Measurements from ENCODE around the gene NOTCH4.

The NOTCH4 gene

DNA sequence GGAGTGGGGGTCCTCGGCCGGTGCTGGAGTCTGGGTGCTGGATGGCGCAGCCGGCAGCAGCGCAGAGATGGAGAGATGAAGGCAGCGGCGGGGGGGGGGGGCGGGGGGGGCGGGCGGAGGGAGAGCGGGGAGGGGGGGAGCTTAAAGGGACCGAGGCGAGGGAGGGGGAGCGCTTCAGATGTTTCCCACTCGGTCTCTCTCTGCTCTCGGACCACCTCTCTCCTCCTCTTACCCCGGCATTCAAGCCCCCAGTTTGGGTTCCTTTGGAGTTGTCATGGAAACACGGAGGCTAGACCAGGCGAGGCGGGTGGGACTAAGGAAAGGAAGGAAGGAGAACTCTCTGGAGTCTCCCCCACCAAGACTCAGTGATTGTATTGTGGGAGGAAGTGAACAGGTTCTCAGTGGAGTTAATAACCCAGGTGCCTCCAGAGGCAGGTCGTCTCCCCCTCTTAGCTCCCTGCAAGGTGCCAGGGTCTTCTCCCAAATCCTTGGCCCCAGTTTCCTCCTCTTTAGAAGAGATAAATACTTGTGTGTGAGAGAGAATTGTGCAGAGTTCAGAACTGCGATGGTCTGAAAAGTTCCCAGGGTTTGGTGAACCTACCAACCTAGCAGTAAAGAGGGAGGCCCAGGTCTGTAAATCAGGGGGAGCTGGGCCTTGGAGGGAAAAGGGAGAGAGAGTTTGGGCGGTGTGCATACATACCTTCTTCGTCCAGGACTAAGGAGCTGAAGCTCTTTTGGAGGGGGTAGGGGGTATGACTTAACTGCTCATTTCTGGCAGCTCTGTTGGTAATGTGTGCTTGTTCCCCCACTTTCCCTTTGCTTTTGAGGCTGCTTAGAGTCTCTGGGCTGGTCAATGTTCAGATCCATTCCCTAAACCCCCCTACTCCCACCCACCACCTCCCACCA is 71.8 kb downstream of the NOTCH4 start, which contains the start of gene PRRT1:
Gene PRRT1 (minus strand): TSS at position 77 of the 906 bp plus-strand sequence. CDS start 112 bp downstream, outside the sequence.
- H3K4me3 ChIP-seq (ENCODE audit: low read depth, low read length), result peak within 1 kb of the TSS; percentile 73
- TF ChIP-seq, protein P1, sequence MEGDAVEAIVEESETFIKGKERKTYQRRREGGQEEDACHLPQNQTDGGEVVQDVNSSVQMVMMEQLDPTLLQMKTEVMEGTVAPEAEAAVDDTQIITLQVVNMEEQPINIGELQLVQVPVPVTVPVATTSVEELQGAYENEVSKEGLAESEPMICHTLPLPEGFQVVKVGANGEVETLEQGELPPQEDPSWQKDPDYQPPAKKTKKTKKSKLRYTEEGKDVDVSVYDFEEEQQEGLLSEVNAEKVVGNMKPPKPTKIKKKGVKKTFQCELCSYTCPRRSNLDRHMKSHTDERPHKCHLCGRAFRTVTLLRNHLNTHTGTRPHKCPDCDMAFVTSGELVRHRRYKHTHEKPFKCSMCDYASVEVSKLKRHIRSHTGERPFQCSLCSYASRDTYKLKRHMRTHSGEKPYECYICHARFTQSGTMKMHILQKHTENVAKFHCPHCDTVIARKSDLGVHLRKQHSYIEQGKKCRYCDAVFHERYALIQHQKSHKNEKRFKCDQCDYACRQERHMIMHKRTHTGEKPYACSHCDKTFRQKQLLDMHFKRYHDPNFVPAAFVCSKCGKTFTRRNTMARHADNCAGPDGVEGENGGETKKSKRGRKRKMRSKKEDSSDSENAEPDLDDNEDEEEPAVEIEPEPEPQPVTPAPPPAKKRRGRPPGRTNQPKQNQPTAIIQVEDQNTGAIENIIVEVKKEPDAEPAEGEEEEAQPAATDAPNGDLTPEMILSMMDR (IDR thresholded peaks at IDR 0.05; ENCODE audit: low read depth, low read length), result no peak

- TF ChIP-seq, protein P1 (IDR thresholded peaks at IDR 0.05; ENCODE audit: low read depth, low read length), result no peak
- peak overlapping the region; percentile 38 for H3K4me3 ChIP-seq (ENCODE audit: low read depth, low read length)
Observed at GRCh38 chr6:32151181-32151862, 72.5 kb downstream of the NOTCH4 start.

DNA sequence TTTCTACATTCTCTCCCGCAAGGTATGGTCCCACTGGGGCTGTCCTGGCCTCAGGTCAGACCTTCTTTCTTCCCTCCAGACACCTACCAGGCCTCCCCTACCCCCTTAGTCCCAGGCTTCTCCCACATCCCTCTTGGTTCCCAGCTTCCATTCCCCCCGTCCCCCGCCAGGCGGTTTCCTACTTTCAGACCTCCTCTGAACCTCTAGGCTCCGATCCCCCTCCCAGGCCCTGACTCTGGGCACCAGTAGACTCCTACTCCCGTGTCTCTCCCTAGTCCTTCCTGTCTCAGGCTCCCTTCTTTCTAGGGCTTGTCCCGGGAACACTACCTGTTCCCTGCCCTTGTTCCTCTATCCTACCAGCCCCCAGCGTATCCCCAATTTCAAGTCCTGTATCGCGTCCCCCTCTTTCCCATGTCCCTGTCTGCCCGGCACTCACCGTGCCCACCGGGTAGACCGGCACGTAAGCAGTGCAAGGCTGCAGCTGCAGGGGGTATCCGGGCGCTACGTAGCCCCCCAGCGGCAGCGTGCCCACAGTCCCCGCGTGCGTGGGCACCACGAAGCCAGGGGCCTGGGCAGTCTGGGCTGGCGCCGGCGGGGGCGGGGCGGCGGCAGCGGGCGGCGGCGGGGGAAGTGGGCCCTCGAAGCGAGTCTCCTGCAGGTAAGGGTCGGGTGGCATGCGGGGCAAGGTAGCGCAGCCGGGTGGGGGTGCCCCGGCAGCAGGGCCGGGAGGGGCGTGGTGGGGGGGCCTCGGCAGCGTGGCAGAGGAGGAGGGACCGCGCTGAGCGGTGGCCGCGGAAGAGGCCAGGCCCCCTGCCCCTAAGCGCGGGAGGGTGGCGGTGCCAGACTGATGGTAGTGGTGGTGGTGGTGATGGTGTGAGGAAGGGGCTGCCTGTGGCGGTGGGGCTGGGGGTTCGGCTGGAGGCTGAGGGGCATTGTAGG is 73.7 kb downstream of the NOTCH4 start:
- TF ChIP-seq, protein P1 (IDR thresholded peaks at IDR 0.05; ENCODE audit: low read depth, low read length), result no peak
- H3K4me3 ChIP-seq (ENCODE audit: low read depth, low read length), result no peak overlapping the region

DNA sequence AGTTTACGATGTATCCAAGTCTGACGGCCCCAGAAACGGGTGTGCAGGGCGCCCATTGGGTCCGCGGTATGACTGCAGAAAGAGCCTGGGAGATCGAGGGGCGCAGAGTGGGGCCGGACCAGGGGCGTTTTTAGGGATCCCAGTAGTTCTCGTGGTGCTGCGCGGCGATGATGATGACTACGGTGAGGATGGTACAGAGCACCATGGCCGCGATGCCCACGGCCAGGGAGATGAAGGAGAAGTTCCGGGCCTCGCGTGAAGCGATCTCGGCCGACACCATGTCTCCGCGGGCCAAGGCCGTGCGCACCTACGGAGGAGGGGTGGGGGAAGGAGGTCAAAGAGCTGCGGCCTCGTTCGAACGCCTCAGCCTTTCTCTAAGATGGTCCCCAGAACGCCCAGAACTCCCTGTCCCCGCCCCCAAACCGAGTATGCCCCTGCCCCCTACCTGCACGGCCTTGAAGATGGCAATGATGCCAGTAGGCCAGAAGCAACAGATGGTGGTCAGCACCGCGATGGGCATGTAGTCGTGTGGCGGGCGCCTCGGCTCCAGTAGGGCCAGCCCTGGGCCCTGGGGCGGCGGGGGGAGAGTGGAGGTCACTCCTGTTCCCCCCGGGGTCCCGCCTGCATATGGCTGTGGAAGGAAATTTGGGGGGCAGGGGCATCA is 74.6 kb downstream of the NOTCH4 start:
- H3K4me3 ChIP-seq (ENCODE audit: low read depth, low read length), result no peak overlapping the region
- TF ChIP-seq, protein P1 (IDR thresholded peaks at IDR 0.05; ENCODE audit: low read depth, low read length), result no peak

DNA sequence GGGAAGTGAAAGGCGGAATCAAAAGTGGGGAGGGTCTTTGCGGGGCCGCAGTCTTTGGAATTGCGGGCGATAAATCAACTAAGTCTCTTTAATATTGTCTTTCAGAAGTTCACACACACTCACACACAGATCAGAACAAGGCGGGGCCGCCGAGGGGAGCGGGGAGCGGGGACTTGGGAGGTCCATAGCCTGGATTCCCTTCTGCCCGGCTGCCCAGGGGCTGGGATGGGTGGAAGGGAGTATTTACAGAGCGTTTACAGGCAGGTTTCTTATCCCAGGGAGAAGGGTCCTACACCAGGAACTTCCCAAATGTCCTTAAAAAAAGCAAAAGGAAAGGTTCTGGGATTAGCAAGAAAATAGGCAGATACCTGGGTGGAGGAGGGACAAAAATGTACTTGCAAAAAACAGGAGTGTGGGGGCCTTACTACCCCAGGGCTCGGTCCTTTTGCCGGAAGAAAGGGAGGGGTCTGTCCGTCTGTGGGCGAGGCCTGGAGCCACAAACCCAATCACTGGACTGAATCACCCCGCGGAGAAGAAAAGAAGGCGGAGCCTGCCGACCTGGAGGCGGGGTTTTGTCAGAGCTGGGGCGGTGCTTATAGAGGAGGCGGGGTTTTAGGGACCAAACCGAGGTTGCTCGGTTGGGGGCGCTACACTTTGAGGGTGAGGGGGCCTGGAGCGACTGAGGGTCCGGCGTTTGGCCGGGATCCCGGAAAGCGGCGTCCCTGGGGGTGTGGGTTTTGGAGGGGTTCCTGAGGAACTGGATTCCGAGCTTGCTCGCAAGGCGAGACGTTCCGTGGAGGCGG is 75.4 kb downstream of the NOTCH4 start:
- no peak overlapping the region for H3K4me3 ChIP-seq (ENCODE audit: low read depth, low read length)
- TF ChIP-seq, protein P1 (IDR thresholded peaks at IDR 0.05; ENCODE audit: low read depth, low read length), result no peak

Measured in WI38 (cell line).